ENCODE data around the gene KRT25.

KRT25 gene

GRCh38 chr17:40707745-40708144 lies 47.4 kb downstream of the KRT25 start:
- TF ChIP-seq MYC (IDR thresholded peaks at IDR 0.05; ENCODE audit: low read depth, low read length) (no peak), POLR2A (IDR thresholded peaks at IDR 0.05; ENCODE audit: extremely low read depth, insufficient read length) (no peak)
- DNase-seq (ENCODE audit: low read depth) = peak; percentile 24
- H3K4me3 ChIP-seq (ENCODE audit: low read depth, low read length) = no peak overlapping the region

GRCh38 chr17:40705584-40705983 lies 49.5 kb downstream of the KRT25 start:
- no peak for DNase-seq (ENCODE audit: low read depth)
- no peak overlapping the region for H3K4me3 ChIP-seq (ENCODE audit: low read depth, low read length)
- TF ChIP-seq CTCF (IDR thresholded peaks at IDR 0.05; ENCODE audit: low read depth, low read length) = no peak
- TF ChIP-seq MAX (IDR thresholded peaks at IDR 0.05; ENCODE audit: low read depth, low read length) = no peak
- TF ChIP-seq POLR2A (IDR thresholded peaks at IDR 0.05; ENCODE audit: extremely low read depth, insufficient read length) = no peak
- TF ChIP-seq MYC (IDR thresholded peaks at IDR 0.05; ENCODE audit: low read depth, low read length) = no peak

- TF ChIP-seq CTCF (IDR thresholded peaks at IDR 0.05; ENCODE audit: low read depth, low read length) = no peak
- TF ChIP-seq POLR2A (IDR thresholded peaks at IDR 0.05; ENCODE audit: extremely low read depth, insufficient read length) = no peak
- no peak for TF ChIP-seq MYC (IDR thresholded peaks at IDR 0.05; ENCODE audit: low read depth, low read length)
- TF ChIP-seq MAX (IDR thresholded peaks at IDR 0.05; ENCODE audit: low read depth, low read length) = no peak
- DNase-seq (ENCODE audit: low read depth) = no peak
Observed at GRCh38 chr17:40703652-40704051, 51.5 kb downstream of the KRT25 start, which contains the start of gene KRT24. Gene KRT24, minus strand, starts transcription at chr17:40703752. Its CDS starts 59 bp downstream, at chr17:40703693.

GRCh38 chr17:40702271-40702670 lies 52.9 kb downstream of the KRT25 start:
- H3K4me3 ChIP-seq (ENCODE audit: low read depth, low read length) = no peak overlapping the region
- no peak for DNase-seq (ENCODE audit: low read depth)
- TF ChIP-seq POLR2A (IDR thresholded peaks at IDR 0.05; ENCODE audit: extremely low read depth, insufficient read length) = no peak
- TF ChIP-seq CTCF (IDR thresholded peaks at IDR 0.05; ENCODE audit: low read depth, low read length) = no peak
- no peak for TF ChIP-seq MYC (IDR thresholded peaks at IDR 0.05; ENCODE audit: low read depth, low read length)
- no peak for TF ChIP-seq MAX (IDR thresholded peaks at IDR 0.05; ENCODE audit: low read depth, low read length)

More at GRCh38 chr17:40703652-40704051, 51.5 kb downstream of the KRT25 start, which contains the start of gene KRT24:
- H3K4me3 ChIP-seq (ENCODE audit: low read depth, low read length) = no peak within 1 kb of the TSS

GRCh38 chr17:40699853-40700252 lies 55.3 kb downstream of the KRT25 start:
- DNase-seq (ENCODE audit: low read depth) = no peak
- no peak for TF ChIP-seq MYC (IDR thresholded peaks at IDR 0.05; ENCODE audit: low read depth, low read length)
- no peak for TF ChIP-seq MAX (IDR thresholded peaks at IDR 0.05; ENCODE audit: low read depth, low read length)
- TF ChIP-seq POLR2A (IDR thresholded peaks at IDR 0.05; ENCODE audit: extremely low read depth, insufficient read length) = no peak
- TF ChIP-seq CTCF (IDR thresholded peaks at IDR 0.05; ENCODE audit: low read depth, low read length) = no peak
- no peak overlapping the region for H3K4me3 ChIP-seq (ENCODE audit: low read depth, low read length)

- DNase-seq (ENCODE audit: low read depth) = no peak
- no peak overlapping the region for H3K4me3 ChIP-seq (ENCODE audit: low read depth, low read length)
- TF ChIP-seq CTCF (IDR thresholded peaks at IDR 0.05; ENCODE audit: low read depth, low read length) (no peak), MAX (IDR thresholded peaks at IDR 0.05; ENCODE audit: low read depth, low read length) (no peak), POLR2A (IDR thresholded peaks at IDR 0.05; ENCODE audit: extremely low read depth, insufficient read length) (no peak), MYC (IDR thresholded peaks at IDR 0.05; ENCODE audit: low read depth, low read length) (no peak)
Observed at GRCh38 chr17:40699371-40699770, 55.8 kb downstream of the KRT25 start.
